Stomach (tissue), 19 donors: ENCODE measurements around the gene ZBED4. TPM values are rescaled to one million over a fixed set of nuclear protein-coding genes. Genes with fewer than 3 reads are reported as not detected.
A peak's percentile ranks its signal among the peaks of the same experiment; 100 is the strongest.

ENCODE experiments used
- DNase-seq, 2 donors: peaks; one replicate each; pipeline versions ENCODE4 v3.0.0 to v3.0.0-alpha.2; 2013 to 2019
- H3K27ac ChIP-seq, 5 donors: fragments of 200-600 bp in 4 of 5; sonication (generic) in 4 of 5; one replicate each; pipeline ENCODE4 v1.5.1; 2013 to 2019; ENCODE audit warnings: mild to moderate bottlenecking in 1 of 5, moderate library complexity in 1 of 5
- H3K27me3 ChIP-seq, 3 donors: fragments of 200-600 bp; sonication (generic); one replicate each; pipeline ENCODE4 v1.5.1; 2017 to 2019; ENCODE audit warnings: mixed run types in 1 of 3
- H3K36me3 ChIP-seq, 4 donors: fragments of 200-600 bp; sonication (generic); 1 replicate in 3 of 4; 2 replicates in 1 of 4; pipeline ENCODE4 v1.5.1; 2016 to 2019
- H3K4me1 ChIP-seq, 4 donors: fragments of 200-600 bp; sonication (generic); one replicate each; pipeline ENCODE4 v1.5.1; 2016 to 2019
- H3K4me3 ChIP-seq, 4 donors: fragments of 200-600 bp; sonication (generic) in 3 of 4; one replicate each; pipeline ENCODE4 v1.5.1; 2016 to 2019; ENCODE audit warnings: mild to moderate bottlenecking in 1 of 4
- H3K9me3 ChIP-seq, 4 donors: fragments of 200-600 bp; sonication (generic); one replicate each; pipeline ENCODE4 v1.5.1; 2016 to 2019
- CTCF ChIP-seq, 7 experiments: fragments of 450-650 bp in 4 of 7; fragments of 200-600 bp in 3 of 7; sonication (generic) in 3 of 7; IDR thresholded peaks; one replicate each; pipeline ENCODE4 v1.5.1; 2016 to 2019; ENCODE audit warnings: antibody characterized with exemption in 7 of 7, control low read depth in 2 of 7, mild to moderate bottlenecking in 1 of 7
- EP300 ChIP-seq: sonication (generic); formaldehyde crosslinking; IDR thresholded peaks from one replicate; pipeline ENCODE4 v1.6.1; 2017; ENCODE audit warnings: antibody characterized with exemption
- POLR2A ChIP-seq, 4 donors: fragments of 450-650 bp; IDR thresholded peaks; one replicate each; pipeline ENCODE4 v1.6.1; 2016; ENCODE audit warnings: antibody characterized with exemption in 4 of 4, control low read depth in 2 of 4, mild to moderate bottlenecking in 1 of 4, moderate library complexity in 1 of 4
- POLR2AphosphoS5 ChIP-seq, 3 donors: sonication (generic); formaldehyde crosslinking; IDR thresholded peaks; one replicate each; pipeline ENCODE4 v1.6.1; 2016; ENCODE audit warnings: antibody characterized with exemption in 3 of 3
- WGBS, 5 donors: extraction: QIAGEN DNeasy Blood & Tissue Kit in 3 of 5; methylation state at CpG; one replicate each; pipeline versions ENCODE4 v1.1.5 to v1.1.7; 2013 to 2018; 5-methylcytosine and 5-hydroxymethylcytosine counted together
- intact Hi-C: fragments of 100-400 bp; cut with DNase I; formaldehyde crosslinking; loops from one replicate; pipeline ENCODE4 v1.15.1; 2023; ENCODE audit warnings: low total_unique reads
- long read RNA-seq, 10 donors: transcript quantifications; one replicate each; lab custom pipeline, GENCODE V29; 2026
- polyA plus RNA-seq, 3 donors: library from polyadenylated mRNA; stranded (reverse); fragments of 200-250 nt; gene quantifications; one replicate each; pipeline ENCODE4 v1.2.3, GENCODE V29; 2013
- total RNA-seq, 5 donors: library from RNA; depleted of rRNA; stranded (reverse); fragments of >200 nt; gene quantifications; one replicate each; pipeline versions ENCODE4 v1.1.0 to v1.2.3, GENCODE V29; 2014 to 2016
- donor health status: healthy with polysubstance abuse.
- donor health status: Bipolar disorder and iron deficiency.
- donor health status: healthy.

Gene ZBED4, protein sequence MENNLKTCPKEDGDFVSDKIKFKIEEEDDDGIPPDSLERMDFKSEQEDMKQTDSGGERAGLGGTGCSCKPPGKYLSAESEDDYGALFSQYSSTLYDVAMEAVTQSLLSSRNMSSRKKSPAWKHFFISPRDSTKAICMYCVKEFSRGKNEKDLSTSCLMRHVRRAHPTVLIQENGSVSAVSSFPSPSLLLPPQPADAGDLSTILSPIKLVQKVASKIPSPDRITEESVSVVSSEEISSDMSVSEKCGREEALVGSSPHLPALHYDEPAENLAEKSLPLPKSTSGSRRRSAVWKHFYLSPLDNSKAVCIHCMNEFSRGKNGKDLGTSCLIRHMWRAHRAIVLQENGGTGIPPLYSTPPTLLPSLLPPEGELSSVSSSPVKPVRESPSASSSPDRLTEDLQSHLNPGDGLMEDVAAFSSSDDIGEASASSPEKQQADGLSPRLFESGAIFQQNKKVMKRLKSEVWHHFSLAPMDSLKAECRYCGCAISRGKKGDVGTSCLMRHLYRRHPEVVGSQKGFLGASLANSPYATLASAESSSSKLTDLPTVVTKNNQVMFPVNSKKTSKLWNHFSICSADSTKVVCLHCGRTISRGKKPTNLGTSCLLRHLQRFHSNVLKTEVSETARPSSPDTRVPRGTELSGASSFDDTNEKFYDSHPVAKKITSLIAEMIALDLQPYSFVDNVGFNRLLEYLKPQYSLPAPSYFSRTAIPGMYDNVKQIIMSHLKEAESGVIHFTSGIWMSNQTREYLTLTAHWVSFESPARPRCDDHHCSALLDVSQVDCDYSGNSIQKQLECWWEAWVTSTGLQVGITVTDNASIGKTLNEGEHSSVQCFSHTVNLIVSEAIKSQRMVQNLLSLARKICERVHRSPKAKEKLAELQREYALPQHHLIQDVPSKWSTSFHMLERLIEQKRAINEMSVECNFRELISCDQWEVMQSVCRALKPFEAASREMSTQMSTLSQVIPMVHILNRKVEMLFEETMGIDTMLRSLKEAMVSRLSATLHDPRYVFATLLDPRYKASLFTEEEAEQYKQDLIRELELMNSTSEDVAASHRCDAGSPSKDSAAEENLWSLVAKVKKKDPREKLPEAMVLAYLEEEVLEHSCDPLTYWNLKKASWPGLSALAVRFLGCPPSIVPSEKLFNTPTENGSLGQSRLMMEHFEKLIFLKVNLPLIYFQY
- total RNA-seq (10 to 100 TPM; 11.9 to 31.7 (median 21.6) TPM), polyA plus RNA-seq (1 to 10 TPM; 2.2 to 3.2 (median 3.2) TPM)
- long read RNA-seq, donor 1, full-length matches to known transcripts = 2 of 2 reads
- long read RNA-seq, donor 1, partial matches to known transcripts = 0 of 2 reads
- long read RNA-seq, donor 1, other reads (novel, unspliced or antisense) = 0 of 2 reads
- long read RNA-seq, donor 2, full-length matches to known transcripts = 2 of 2 reads
- long read RNA-seq, donor 2, partial matches to known transcripts = 0 of 2 reads
- long read RNA-seq, donor 2, other reads (novel, unspliced or antisense) = 0 of 2 reads
- long read RNA-seq, donor 3, partial matches to known transcripts = 6 of 6 reads
- long read RNA-seq, donor 3, other reads (novel, unspliced or antisense) = 0 of 6 reads
- long read RNA-seq, donor 4 = 0 reads
- long read RNA-seq, donor 5, full-length matches to known transcripts = 5 of 5 reads
- long read RNA-seq, donor 5, partial matches to known transcripts = 0 of 5 reads
- long read RNA-seq, donor 5, other reads (novel, unspliced or antisense) = 0 of 5 reads
- long read RNA-seq, donor 6, full-length matches to known transcripts = 9 of 34 reads
- long read RNA-seq, donor 6, partial matches to known transcripts = 25 of 34 reads
- long read RNA-seq, donor 6, other reads (novel, unspliced or antisense) = 0 of 34 reads
- long read RNA-seq, donor 7, full-length matches to known transcripts = 4 of 4 reads
- long read RNA-seq, donor 7, partial matches to known transcripts = 0 of 4 reads
- long read RNA-seq, donor 7, other reads (novel, unspliced or antisense) = 0 of 4 reads
- long read RNA-seq, donor 8, full-length matches to known transcripts = 1 of 1 reads
- long read RNA-seq, donor 8, partial matches to known transcripts = 0 of 1 reads
- long read RNA-seq, donor 8, other reads (novel, unspliced or antisense) = 0 of 1 reads
- long read RNA-seq, donor 9 = 0 reads
- long read RNA-seq, donor 10, full-length matches to known transcripts = 1 of 1 reads
- long read RNA-seq, donor 10, partial matches to known transcripts = 0 of 1 reads
- long read RNA-seq, donor 10, other reads (novel, unspliced or antisense) = 0 of 1 reads

- peak; percentile 99 for DNase-seq
- Histone ChIP-seq H3K36me3 (peaks cover 0 to 7% (median 0%) of the 10 kb centered on the region in 4 donors), H3K4me3 (peak within 1 kb of the TSS; percentile 68 to 89 (median 71)), H3K27ac (peak within 1 kb of the TSS; percentile 90 to 98 (median 95)), H3K9me3 (no peaks in the 10 kb centered on the region), H3K27me3 (peaks cover 15 to 33% (median 26%) of the 10 kb centered on the region in 3 donors), H3K4me1 (peaks cover 33 to 63% (median 58%) of the 10 kb centered on the region in 4 donors)
- WGBS, 5 donors = 0 to 2% (median 1%) methylated on average over 49 to 115 of the region's 127 CpGs
- TF ChIP-seq EP300 (no peak), POLR2AphosphoS5 (IDR thresholded peaks at IDR 0.05) (peak; percentile 85 to 88 (median 87))
- intact Hi-C loops = no loop called here
Observed at GRCh38 chr22:49852898-49853894, at the start of gene ZBED4. Gene ZBED4, plus strand, starts transcription at chr22:49853844. Its CDS starts 29,819 bp downstream, at chr22:49883663.

DNA sequence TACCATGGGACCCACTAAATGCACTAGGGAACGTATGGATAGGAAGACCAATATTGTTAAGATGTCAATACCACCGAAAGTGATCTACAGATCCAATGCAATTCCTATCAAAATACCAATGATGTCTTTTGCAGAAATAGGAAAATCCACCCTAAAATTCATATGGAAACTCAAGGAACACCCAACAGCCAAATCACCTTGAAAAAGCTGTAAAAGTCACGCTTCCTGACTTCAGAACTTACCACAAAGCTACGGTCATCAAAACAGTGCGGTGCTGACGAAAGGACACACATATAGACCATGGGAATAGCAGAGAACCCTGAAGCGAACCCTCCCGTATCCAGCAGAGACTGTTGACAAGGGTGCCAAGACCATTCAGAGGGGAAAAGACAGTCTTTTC is 46.5 kb upstream of the ZBED4 start:
- no peaks in the 10 kb centered on the region for H3K9me3 ChIP-seq
- H3K27ac ChIP-seq = no peak overlapping the region
- intact Hi-C loops = no loop called here
- peaks cover 14 to 46% (median 29%) of the 10 kb centered on the region in 4 donors for H3K36me3 ChIP-seq
- no peak overlapping the region for H3K4me3 ChIP-seq
- peaks cover 19 to 82% (median 52%) of the 10 kb centered on the region in 4 donors for H3K4me1 ChIP-seq
- TF ChIP-seq POLR2AphosphoS5 (IDR thresholded peaks at IDR 0.05) = no peak
- no peak for TF ChIP-seq CTCF (IDR thresholded peaks at IDR 0.05)
- TF ChIP-seq POLR2A (IDR thresholded peaks at IDR 0.05) = no peak
- TF ChIP-seq EP300 = no peak
- DNase-seq = no peak
- H3K27me3 ChIP-seq = no peaks in the 10 kb centered on the region
- 91 to 99% (median 97%) methylated on average over 8 of the region's 8 CpGs for WGBS, 5 donors

DNA sequence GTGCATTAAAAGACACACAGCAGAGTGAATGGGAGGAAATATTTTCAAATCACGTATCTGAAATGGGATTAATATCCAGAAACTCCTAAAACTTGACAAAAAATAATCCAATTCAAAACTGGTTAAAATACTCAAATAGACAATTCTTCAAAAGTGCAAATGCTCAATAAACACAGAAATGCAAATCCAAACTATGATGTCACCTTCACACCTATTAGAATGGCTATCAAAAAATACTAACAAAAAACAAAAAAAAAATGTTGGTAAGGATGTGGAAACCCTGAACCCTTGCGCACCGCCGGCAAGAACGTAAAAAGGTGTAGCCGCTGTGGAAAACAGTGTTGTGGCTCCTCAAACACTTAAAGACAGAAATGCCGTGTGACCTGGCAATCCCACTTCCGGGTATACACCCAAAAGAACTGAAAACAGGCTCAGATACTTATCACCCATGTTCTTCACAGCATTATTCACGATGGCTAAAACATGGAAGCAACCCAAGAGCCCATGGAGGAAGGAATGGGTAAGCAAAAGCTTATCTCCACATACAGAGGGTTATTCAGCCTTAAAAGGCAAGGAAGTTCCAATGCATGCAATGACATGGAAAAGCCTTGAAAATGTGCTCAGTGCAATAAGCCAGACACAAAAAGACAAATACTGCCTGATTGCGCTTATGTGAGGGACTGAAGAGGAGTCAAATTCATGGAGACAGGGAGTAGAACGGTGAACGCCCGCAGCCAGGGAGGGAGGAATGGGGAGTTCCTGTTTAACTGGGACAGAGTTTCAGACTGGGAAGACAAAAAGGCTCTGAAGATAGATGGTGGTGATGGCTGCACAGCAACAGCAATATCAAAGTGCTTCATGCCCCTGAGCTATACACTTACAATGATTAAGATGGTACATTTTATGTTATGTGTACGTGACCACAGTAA is 45.6 kb upstream of the ZBED4 start:
- Histone ChIP-seq H3K9me3 (no peaks in the 10 kb centered on the region), H3K4me3 (no peak overlapping the region), H3K4me1 (peaks cover 19 to 86% (median 60%) of the 10 kb centered on the region in 4 donors), H3K27ac (no peak overlapping the region), H3K27me3 (no peaks in the 10 kb centered on the region), H3K36me3 (peaks cover 10 to 40% (median 26%) of the 10 kb centered on the region in 4 donors)
- DNase-seq = no peak
- TF ChIP-seq CTCF (IDR thresholded peaks at IDR 0.05) (no peak), EP300 (no peak), POLR2A (IDR thresholded peaks at IDR 0.05) (no peak), POLR2AphosphoS5 (IDR thresholded peaks at IDR 0.05) (no peak)
- 71 to 87% (median 79%) methylated on average over 14 of the region's 14 CpGs for WGBS, 5 donors
- intact Hi-C loops = no loop called here
